Ectodermal cell (in vitro differentiated cells): ENCODE data around the gene LDLRAD4.

Experiments
- H3K27ac ChIP-seq: 2 replicates; pipeline ENCODE4 v1.7.0; 2013; ENCODE audit warnings: mild to moderate bottlenecking, low read depth, low read length; ENCODE audit not compliant: insufficient read depth, poor library complexity, severe bottlenecking
- H3K27me3 ChIP-seq: 2 replicates; pipeline ENCODE4 v1.7.0; 2013; ENCODE audit warnings: mild to moderate bottlenecking, low read length; ENCODE audit not compliant: insufficient read depth, control insufficient read depth, poor library complexity, severe bottlenecking
- H3K36me3 ChIP-seq: one replicate; pipeline ENCODE4 v1.7.0; 2013; ENCODE audit warnings: low read length; ENCODE audit not compliant: control insufficient read depth, insufficient read depth
- H3K4me1 ChIP-seq: one replicate; pipeline ENCODE4 v1.7.0; 2013; ENCODE audit warnings: low read length; ENCODE audit not compliant: control insufficient read depth, insufficient read depth
- H3K4me3 ChIP-seq: 2 replicates; pipeline ENCODE4 v1.7.0; 2013; ENCODE audit warnings: low read depth, low read length, control low read depth; ENCODE audit not compliant: insufficient read depth
- H3K9me3 ChIP-seq: 2 replicates; pipeline ENCODE4 v1.7.0; 2013; ENCODE audit warnings: mild to moderate bottlenecking, low read length, moderate library complexity; ENCODE audit not compliant: control insufficient read depth
- WGBS, 2 experiments: methylation state at CpG; one replicate each; pipeline ENCODE4 v1.1.7; 2013; ENCODE audit warnings: missing lambda C conversion rate in 2 of 2; 5-methylcytosine and 5-hydroxymethylcytosine counted together

LDLRAD4 gene

GRCh38 chr18:13449651-13450050 is 231.1 kb downstream of the LDLRAD4 start:
- H3K27me3 ChIP-seq: peaks cover 87% of the 10 kb centered on the region
- WGBS, 2 experiments: 95 to 96% methylated on average over 9 of the region's 9 CpGs
- no peak overlapping the region for H3K27ac ChIP-seq

DNA sequence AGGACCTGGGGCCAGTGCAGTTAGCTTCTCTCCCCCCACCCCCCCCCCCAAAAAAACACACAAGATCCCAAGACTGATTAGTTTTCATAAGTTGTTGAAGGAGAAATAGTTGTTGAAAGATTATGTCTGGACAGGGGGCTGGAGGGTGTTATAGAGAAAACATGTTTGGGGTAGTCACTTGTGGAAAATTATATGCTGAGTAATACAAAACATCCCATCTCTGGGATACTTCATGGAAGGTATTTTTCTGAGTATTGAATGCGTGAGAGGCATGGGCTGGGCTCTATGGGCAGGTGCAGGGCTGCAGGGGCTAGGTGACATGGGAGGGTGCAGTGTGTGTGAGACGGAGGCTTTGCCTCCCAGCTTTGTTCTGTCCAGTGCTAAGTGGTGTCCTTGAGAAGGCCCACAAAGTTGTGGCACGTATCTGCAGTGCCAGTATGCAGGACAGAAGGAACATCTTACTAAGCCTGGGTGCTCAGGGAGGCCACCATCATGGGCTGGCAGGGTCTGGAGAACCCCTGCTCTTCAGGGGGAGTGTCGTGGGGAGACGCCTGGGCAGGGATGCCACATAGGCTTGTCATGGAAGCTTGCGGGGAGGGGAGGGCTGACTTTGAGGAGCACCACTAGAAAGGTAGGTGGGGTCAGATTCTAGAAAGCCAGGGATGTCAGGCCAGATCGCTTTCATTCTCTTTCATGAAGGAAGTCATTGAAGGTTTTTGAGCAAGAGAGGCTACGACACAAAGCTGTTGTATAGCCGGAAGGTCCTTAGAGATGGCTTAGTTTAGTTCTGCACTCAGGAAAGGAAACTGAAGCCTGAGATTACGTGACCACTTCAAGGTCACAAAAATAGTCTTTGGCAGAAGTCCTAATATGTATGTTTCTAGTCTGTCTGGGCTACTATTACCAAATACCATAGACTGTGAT is 232.0 kb downstream of the LDLRAD4 start:
- peaks cover 33% of the 10 kb centered on the region for H3K4me1 ChIP-seq
- WGBS, 2 experiments: 83% methylated on average over 10 of the region's 10 CpGs
- H3K27me3 ChIP-seq: peaks cover 84% of the 10 kb centered on the region
- H3K36me3 ChIP-seq: no peaks in the 10 kb centered on the region
- H3K9me3 ChIP-seq: no peaks in the 10 kb centered on the region
- no peak overlapping the region for H3K4me3 ChIP-seq
- H3K27ac ChIP-seq: no peak overlapping the region

More at GRCh38 chr18:13449651-13450050, 231.1 kb downstream of the LDLRAD4 start:
- Histone ChIP-seq H3K4me3 (no peak overlapping the region), H3K36me3 (no peaks in the 10 kb centered on the region), H3K9me3 (no peaks in the 10 kb centered on the region), H3K4me1 (peaks cover 33% of the 10 kb centered on the region)

GRCh38 chr18:13451213-13451540 is 232.6 kb downstream of the LDLRAD4 start:
- peaks cover 77% of the 10 kb centered on the region for H3K27me3 ChIP-seq
- WGBS, 2 experiments: 78 to 92% methylated on average over 3 of the region's 3 CpGs

DNA sequence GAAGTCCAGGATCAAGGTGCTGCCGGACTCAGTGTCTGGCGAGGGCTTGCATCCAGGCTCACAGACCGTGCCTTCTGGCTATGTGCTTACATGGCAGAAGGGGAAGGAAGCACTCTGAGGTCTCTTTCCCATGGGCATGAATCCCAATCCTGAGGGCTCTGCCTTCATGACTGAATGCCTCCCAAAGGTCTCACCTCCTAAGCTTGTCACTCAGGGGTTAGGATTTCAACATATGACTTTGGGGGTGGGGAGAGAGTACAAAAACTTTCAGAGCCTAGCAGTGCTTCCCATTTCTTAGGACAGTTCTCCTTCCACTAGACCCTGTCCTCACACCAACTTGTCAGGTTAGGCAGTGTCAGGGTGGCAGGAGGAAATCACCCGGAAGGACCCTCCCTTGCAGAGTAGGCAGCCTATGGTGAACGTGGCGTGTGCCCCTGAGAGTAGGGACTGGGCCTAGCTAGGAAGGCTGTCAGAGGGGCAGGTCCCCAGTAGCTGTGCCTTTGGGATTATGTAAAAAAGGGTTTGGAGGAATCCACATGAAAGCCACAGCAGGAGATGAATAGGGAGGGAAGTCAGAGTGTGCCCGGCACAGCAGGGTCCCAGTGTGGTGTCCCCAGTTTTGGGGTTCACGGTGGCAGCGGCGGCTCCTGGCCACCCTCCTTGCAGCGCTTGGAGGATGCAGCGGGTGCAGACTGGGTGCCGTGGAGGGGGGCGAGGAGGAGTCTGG is 233.3 kb downstream of the LDLRAD4 start:
- WGBS, 2 experiments: 39% methylated on average over 14 of the region's 14 CpGs
- peaks cover 24% of the 10 kb centered on the region for H3K4me1 ChIP-seq

More at GRCh38 chr18:13451213-13451540, 232.6 kb downstream of the LDLRAD4 start:
- H3K9me3 ChIP-seq: no peaks in the 10 kb centered on the region
- H3K27ac ChIP-seq: no peak overlapping the region
- H3K36me3 ChIP-seq: no peaks in the 10 kb centered on the region
- H3K4me3 ChIP-seq: no peak overlapping the region
- H3K4me1 ChIP-seq: peaks cover 30% of the 10 kb centered on the region

DNA sequence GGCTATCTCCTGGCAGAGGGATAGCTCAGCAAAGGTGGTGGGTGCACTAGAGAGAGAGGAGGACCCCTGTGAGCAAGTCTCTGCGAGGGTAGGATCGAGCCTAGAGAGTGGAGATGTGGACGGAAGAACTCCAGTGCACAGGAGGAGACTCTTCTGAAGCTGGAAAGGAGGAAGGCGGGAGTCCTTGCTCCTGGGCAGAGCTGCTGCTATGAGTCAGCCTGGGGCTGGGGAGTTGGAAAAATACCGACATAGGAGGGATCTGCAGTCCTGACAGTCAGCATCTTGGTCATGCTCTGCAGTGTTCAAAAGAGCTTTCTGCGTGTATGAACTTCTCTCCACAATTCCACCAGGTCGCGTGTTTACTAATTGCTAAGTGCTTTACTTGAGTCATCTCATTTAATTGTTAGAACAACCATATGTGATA is 233.8 kb downstream of the LDLRAD4 start:
- H3K36me3 ChIP-seq: no peaks in the 10 kb centered on the region
- WGBS, 2 experiments: 16 to 20% methylated on average over 8 of the region's 8 CpGs
- no peaks in the 10 kb centered on the region for H3K9me3 ChIP-seq
- H3K4me1 ChIP-seq: peaks cover 19% of the 10 kb centered on the region
- peaks cover 67% of the 10 kb centered on the region for H3K27me3 ChIP-seq
- H3K4me3 ChIP-seq: no peak overlapping the region
- no peak overlapping the region for H3K27ac ChIP-seq

More for the DNA sequence above, 233.3 kb downstream of the LDLRAD4 start:
- no peaks in the 10 kb centered on the region for H3K36me3 ChIP-seq
- H3K9me3 ChIP-seq: no peaks in the 10 kb centered on the region
- H3K27me3 ChIP-seq: peaks cover 71% of the 10 kb centered on the region
- H3K4me3 ChIP-seq: no peak overlapping the region
- H3K27ac ChIP-seq: no peak overlapping the region

GRCh38 chr18:13452871-13453680 is 234.5 kb downstream of the LDLRAD4 start:
- Histone ChIP-seq H3K27me3 (peaks cover 61% of the 10 kb centered on the region), H3K27ac (no peak overlapping the region), H3K4me3 (no peak overlapping the region), H3K4me1 (peaks cover 13% of the 10 kb centered on the region), H3K9me3 (no peaks in the 10 kb centered on the region), H3K36me3 (no peaks in the 10 kb centered on the region)
- WGBS, 2 experiments: 15 to 17% methylated on average over 21 of the region's 21 CpGs

- Histone ChIP-seq H3K36me3 (no peaks in the 10 kb centered on the region), H3K27ac (no peak overlapping the region), H3K27me3 (peaks cover 54% of the 10 kb centered on the region), H3K4me3 (no peak overlapping the region), H3K4me1 (peaks cover 13% of the 10 kb centered on the region), H3K9me3 (no peaks in the 10 kb centered on the region)
- 87 to 89% methylated on average over 18 of the region's 18 CpGs for WGBS, 2 experiments
These were observed 235.2 kb downstream of the LDLRAD4 start for GRCh38 chr18:13453714-13454113.

- Histone ChIP-seq H3K4me1 (peaks cover 13% of the 10 kb centered on the region), H3K27me3 (peaks cover 46% of the 10 kb centered on the region), H3K27ac (no peak overlapping the region), H3K4me3 (no peak overlapping the region), H3K9me3 (no peaks in the 10 kb centered on the region), H3K36me3 (no peaks in the 10 kb centered on the region)
- 95% methylated on average over 12 of the region's 12 CpGs for WGBS, 2 experiments
These were observed 236.0 kb downstream of the LDLRAD4 start for GRCh38 chr18:13454363-13455150.

DNA sequence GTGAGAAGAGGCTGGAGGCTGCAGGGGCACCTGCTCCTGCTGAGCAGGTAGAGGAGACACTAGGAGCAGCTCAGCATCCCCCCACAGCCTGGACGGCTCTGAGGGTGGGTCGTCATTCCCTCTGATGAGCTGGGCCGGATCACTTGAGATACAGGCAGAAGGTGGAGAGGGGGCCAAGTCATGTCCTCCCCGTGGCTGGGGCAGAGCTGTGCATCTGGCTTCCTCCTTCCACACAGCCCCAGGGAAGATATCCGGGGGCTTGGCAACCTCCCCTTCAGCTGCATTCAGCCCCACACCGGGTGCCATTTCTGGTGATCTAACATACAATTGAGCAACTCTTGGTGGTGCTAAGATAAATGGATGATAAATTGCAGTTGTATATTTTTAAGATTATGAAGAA is 236.9 kb downstream of the LDLRAD4 start:
- Histone ChIP-seq H3K4me3 (no peak overlapping the region), H3K27me3 (peaks cover 41% of the 10 kb centered on the region), H3K27ac (no peak overlapping the region), H3K36me3 (no peaks in the 10 kb centered on the region), H3K4me1 (peaks cover 13% of the 10 kb centered on the region), H3K9me3 (no peaks in the 10 kb centered on the region)
- WGBS, 2 experiments: 82 to 88% methylated on average over 6 of the region's 6 CpGs
